HCT116 (cell line): ENCODE results near the gene MRLN. TPM values are rescaled to one million over a fixed set of nuclear protein-coding genes. Genes with fewer than 3 reads are reported as not detected.

Experiments
- ATAC-seq: fragments of 200-7000 bp; cut with Tn5 transposase; 2 replicates; pipeline ENCODE4 v1.9.1; 2020; ENCODE audit warnings: mild to moderate bottlenecking, moderate library complexity
- BruUV-seq: library from RNA; stranded (reverse); fragments of 400-500 nt; replicated peaks from 2 replicates; lab custom pipeline; 2021; lab: Mats Ljungman, UMichigan
- CTCF ChIA-PET: fragments of 300-600 bp; sonication (Branson Sonifier 250); formaldehyde crosslinking; loops from one replicate; lab custom pipeline; 2021; ENCODE audit warnings: antibody characterized with exemption; lab: Charles Lee
- POLR2A ChIA-PET: fragments of 300-600, 350-600 bp; sonication (Branson Sonifier 250); formaldehyde crosslinking; loops from one replicate; lab custom pipeline; 2021; ENCODE audit warnings: antibody characterized with exemption; lab: Charles Lee
- RAD21 ChIA-PET, 2 experiments: fragments of 300-600 bp; sonication (Branson Sonifier 250); formaldehyde crosslinking; loops; one replicate each; lab custom pipeline; 2023; ENCODE audit warnings: low total read pairs in 2 of 2; ENCODE audit not compliant: uncharacterized antibody in 2 of 2, unreplicated experiment in 2 of 2, low non-redundant PET in 1 of 2; lab: Charles Lee
- DNase-seq: peaks from one replicate; pipeline ENCODE4 v3.0.0-alpha.2; 2010; ENCODE audit warnings: low read depth, low spot score
- H2AFZ ChIP-seq: fragments of 200-600 bp; shearing (Covaris generic), sonication (generic); 2 replicates; pipeline ENCODE4 v1.6.1; 2017; ENCODE audit warnings: low read depth, mixed run types, mixed read lengths, antibody characterized with exemption, low read length; ENCODE audit not compliant: poor library complexity, severe bottlenecking
- H3K27ac ChIP-seq: 2 replicates; pipeline ENCODE4 v1.5.1; 2012; ENCODE audit warnings: low read depth, low read length
- H3K27me3 ChIP-seq: fragments of 200-600 bp; sonication (generic); 2 replicates; pipeline ENCODE4 v1.6.1; 2016; ENCODE audit warnings: mixed run types, low read length, mixed read lengths; ENCODE audit not compliant: insufficient read depth
- H3K36me3 ChIP-seq, 2 experiments: fragments of 200-500 bp in 1 of 2; fragments of 200-600 bp in 1 of 2; sonication (Bioruptor generic) in 1 of 2; sonication (generic) in 1 of 2; 2 replicates each; pipeline versions ENCODE4 v1.5.1 to v1.6.1; 2014 to 2016; ENCODE audit warnings: low read length in 2 of 2, inconsistent platforms in 1 of 2, mixed read lengths in 1 of 2, mixed run types in 1 of 2; ENCODE audit not compliant: insufficient read depth in 2 of 2, control insufficient read depth in 1 of 2
- H3K4me1 ChIP-seq, 2 experiments: fragments of 200-600 bp in 1 of 2; sonication (generic) in 1 of 2; 2 replicates each; pipeline versions ENCODE4 v1.5.1 to v1.6.1; 2012 to 2017; ENCODE audit warnings: low read length in 2 of 2, inconsistent platforms in 1 of 2, mild to moderate bottlenecking in 1 of 2, mixed read lengths in 1 of 2, mixed run types in 1 of 2, moderate library complexity in 1 of 2; ENCODE audit not compliant: insufficient read depth in 2 of 2, control insufficient read depth in 1 of 2
- H3K4me2 ChIP-seq: fragments of 200-600 bp; sonication (generic); 2 replicates; pipeline ENCODE4 v1.6.1; 2017; ENCODE audit warnings: mixed run types, low read length, mixed read lengths
- H3K4me3 ChIP-seq, 2 experiments: fragments of 200-600 bp in 1 of 2; sonication (generic) in 1 of 2; replicated peaks in 1 of 2; 2 replicates each; pipeline ENCODE4 v1.5.1; 2011 to 2016; ENCODE audit warnings: low read length in 2 of 2, control low read depth in 1 of 2, low read depth in 1 of 2, mild to moderate bottlenecking in 1 of 2, mixed read lengths in 1 of 2, mixed run types in 1 of 2
- H3K79me2 ChIP-seq: fragments of 200-600 bp; sonication (generic); 2 replicates; pipeline ENCODE4 v1.6.1; 2017; ENCODE audit warnings: mild to moderate bottlenecking, mixed run types, low read length, moderate library complexity, mixed read lengths; ENCODE audit not compliant: insufficient read depth
- H3K9ac ChIP-seq: fragments of 200-600 bp; sonication (generic); 2 replicates; pipeline ENCODE4 v1.6.1; 2016; ENCODE audit warnings: low read length, mixed read lengths
- H3K9me2 ChIP-seq: fragments of 200-600 bp; sonication (generic), shearing (Covaris generic); 2 replicates; pipeline ENCODE4 v1.6.1; 2017; ENCODE audit warnings: mixed run types, mild to moderate bottlenecking, moderate library complexity; ENCODE audit not compliant: insufficient read depth
- H3K9me3 ChIP-seq, 2 experiments: fragments of 200-500 bp in 1 of 2; fragments of 200-600 bp in 1 of 2; sonication (Bioruptor generic) in 1 of 2; sonication (generic) in 1 of 2; 2 replicates each; pipeline ENCODE4 v1.6.1; 2014 to 2017; ENCODE audit warnings: low read length in 2 of 2, mixed read lengths in 2 of 2, inconsistent platforms in 1 of 2, low read depth in 1 of 2, mild to moderate bottlenecking in 1 of 2, mixed run types in 1 of 2, moderate library complexity in 1 of 2; ENCODE audit not compliant: control insufficient read depth in 1 of 2, insufficient read depth in 1 of 2
- H4K20me1 ChIP-seq: fragments of 200-600 bp; sonication (generic), shearing (Covaris generic); 2 replicates; pipeline ENCODE4 v1.6.1; 2017; ENCODE audit warnings: mixed run types, mild to moderate bottlenecking, moderate library complexity; ENCODE audit not compliant: insufficient read depth
- CBX3 ChIP-seq: IDR thresholded peaks from 2 replicates; pipeline ENCODE4 v1.6.1; 2012; ENCODE audit warnings: low read depth
- EGR1 ChIP-seq: IDR thresholded peaks from 2 replicates; pipeline ENCODE4 v1.6.1; 2012; ENCODE audit warnings: low read depth
- ELF1 ChIP-seq: IDR thresholded peaks from 2 replicates; pipeline ENCODE4 v1.6.1; 2012; ENCODE audit warnings: low read depth, borderline replicate concordance
- EZH2 ChIP-seq: fragments of 200-600 bp; sonication (generic); IDR thresholded peaks from 2 replicates; pipeline ENCODE4 v1.6.1; 2017; ENCODE audit warnings: antibody characterized with exemption, mixed run types
- EZH2phosphoT487 ChIP-seq: fragments of 200-600 bp; IDR thresholded peaks from 2 replicates; pipeline ENCODE4 v1.6.1; 2018; ENCODE audit warnings: antibody characterized with exemption, borderline replicate concordance
- FOSL1 ChIP-seq: IDR thresholded peaks from 2 replicates; pipeline ENCODE4 v1.6.1; 2012; ENCODE audit warnings: low read depth
- MAX ChIP-seq: IDR thresholded peaks from 2 replicates; pipeline ENCODE4 v1.6.1; 2012
- POLR2A ChIP-seq: IDR thresholded peaks from 2 replicates; pipeline ENCODE4 v1.7.0; 2011; ENCODE audit warnings: borderline replicate concordance; ENCODE audit not compliant: insufficient read depth, insufficient read length; ENCODE audit errors: extremely low read depth
- POLR2AphosphoS5 ChIP-seq: IDR thresholded peaks from 2 replicates; pipeline ENCODE4 v1.6.1; 2011; ENCODE audit warnings: mild to moderate bottlenecking, low read depth, low read length, moderate library complexity
- RAD21 ChIP-seq: IDR thresholded peaks from 2 replicates; pipeline ENCODE4 v1.6.1; 2012; ENCODE audit warnings: low read depth, mild to moderate bottlenecking
- SIN3A ChIP-seq: IDR thresholded peaks from 2 replicates; pipeline ENCODE4 v1.6.1; 2012; ENCODE audit warnings: low read depth
- SRF ChIP-seq: IDR thresholded peaks from 2 replicates; pipeline ENCODE4 v1.6.1; 2012; ENCODE audit warnings: low read depth
- TCF7L2 ChIP-seq: IDR thresholded peaks from 2 replicates; pipeline ENCODE4 v1.7.0; 2011; ENCODE audit warnings: borderline replicate concordance, inconsistent platforms; ENCODE audit not compliant: insufficient read depth, insufficient read length; ENCODE audit errors: extremely low read depth
- YY1 ChIP-seq: IDR thresholded peaks from 2 replicates; pipeline ENCODE4 v1.6.1; 2011; ENCODE audit warnings: low read length, low read depth, moderate library complexity, mild to moderate bottlenecking; ENCODE audit not compliant: insufficient replicate concordance; ENCODE audit errors: extremely low read depth
- ZFX ChIP-seq: fragments of 450-650 bp; IDR thresholded peaks from 2 replicates; pipeline ENCODE4 v1.6.1; 2017
- ZNF274 ChIP-seq: fragments of 200-500 bp; sonication (Bioruptor generic); IDR thresholded peaks from 2 replicates; pipeline ENCODE4 v1.6.1; 2014; ENCODE audit warnings: mild to moderate bottlenecking, low read depth, low read length, inconsistent platforms
- intact Hi-C: fragments of 100-400 bp; cut with micrococcal nuclease; formaldehyde crosslinking; loops from 2 replicates; pipeline ENCODE4 v1.10.0; 2022
- total RNA-seq: library from RNA; stranded (reverse); gene quantifications from one replicate; pipeline ENCODE4 v1.2.1, GENCODE V29; 2021; ENCODE audit not compliant: unreplicated experiment
- TF ChIP-seq, protein P1 (sequence below), 3 experiments: fragments of 200-600 bp in 1 of 3; sonication (generic) in 1 of 3; IDR thresholded peaks in 2 of 3; conservative IDR thresholded peaks in 1 of 3; 2 replicates each; pipeline ENCODE4 v1.5.1; 2012 to 2017; ENCODE audit warnings: low read depth in 2 of 3, low read length in 2 of 3, antibody characterized with exemption in 1 of 3, borderline replicate concordance in 1 of 3, control low read depth in 1 of 3, mild to moderate bottlenecking in 1 of 3, mixed read lengths in 1 of 3, mixed run types in 1 of 3, moderate library complexity in 1 of 3; ENCODE audit not compliant: insufficient read depth in 1 of 3
- TF ChIP-seq, protein P2 (sequence below): IDR thresholded peaks from 2 replicates; pipeline ENCODE4 v1.6.1; 2012
- TF ChIP-seq, protein P3 (sequence below): IDR thresholded peaks from 2 replicates; pipeline ENCODE4 v1.6.1; 2012; ENCODE audit warnings: low read depth

Gene MRLN
- total RNA-seq, 1 experiment from 2014 or later: not detected

- POLR2A ChIA-PET: no interaction called here
- Histone ChIP-seq H3K9ac (no peak overlapping the region), H3K4me2 (no peak overlapping the region), H3K36me3 (no peaks in the 10 kb centered on the region), H4K20me1 (no peaks in the 10 kb centered on the region), H3K27ac (no peak overlapping the region), H3K79me2 (no peaks in the 10 kb centered on the region), H3K9me3 (no peaks in the 10 kb centered on the region), H2AFZ (no peak overlapping the region), H3K27me3 (no peaks in the 10 kb centered on the region), H3K4me3 (no peak overlapping the region), H3K4me1 (no peaks in the 10 kb centered on the region), H3K9me2 (no peaks in the 10 kb centered on the region)
- no peak for DNase-seq
- TF ChIP-seq, protein P1, sequence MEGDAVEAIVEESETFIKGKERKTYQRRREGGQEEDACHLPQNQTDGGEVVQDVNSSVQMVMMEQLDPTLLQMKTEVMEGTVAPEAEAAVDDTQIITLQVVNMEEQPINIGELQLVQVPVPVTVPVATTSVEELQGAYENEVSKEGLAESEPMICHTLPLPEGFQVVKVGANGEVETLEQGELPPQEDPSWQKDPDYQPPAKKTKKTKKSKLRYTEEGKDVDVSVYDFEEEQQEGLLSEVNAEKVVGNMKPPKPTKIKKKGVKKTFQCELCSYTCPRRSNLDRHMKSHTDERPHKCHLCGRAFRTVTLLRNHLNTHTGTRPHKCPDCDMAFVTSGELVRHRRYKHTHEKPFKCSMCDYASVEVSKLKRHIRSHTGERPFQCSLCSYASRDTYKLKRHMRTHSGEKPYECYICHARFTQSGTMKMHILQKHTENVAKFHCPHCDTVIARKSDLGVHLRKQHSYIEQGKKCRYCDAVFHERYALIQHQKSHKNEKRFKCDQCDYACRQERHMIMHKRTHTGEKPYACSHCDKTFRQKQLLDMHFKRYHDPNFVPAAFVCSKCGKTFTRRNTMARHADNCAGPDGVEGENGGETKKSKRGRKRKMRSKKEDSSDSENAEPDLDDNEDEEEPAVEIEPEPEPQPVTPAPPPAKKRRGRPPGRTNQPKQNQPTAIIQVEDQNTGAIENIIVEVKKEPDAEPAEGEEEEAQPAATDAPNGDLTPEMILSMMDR (IDR thresholded peaks at IDR 0.05 in 2 of 3, conservative IDR thresholded peaks at IDR 0.05 in 1 of 3; ENCODE audit: borderline replicate concordance in 1 of 3, insufficient read depth in 1 of 3, low read depth in 2 of 3, low read length in 2 of 3): no peak
- TF ChIP-seq, protein P2, sequence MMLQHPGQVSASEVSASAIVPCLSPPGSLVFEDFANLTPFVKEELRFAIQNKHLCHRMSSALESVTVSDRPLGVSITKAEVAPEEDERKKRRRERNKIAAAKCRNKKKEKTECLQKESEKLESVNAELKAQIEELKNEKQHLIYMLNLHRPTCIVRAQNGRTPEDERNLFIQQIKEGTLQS: no peak
- no peak for TF ChIP-seq EZH2phosphoT487
- no peak for TF ChIP-seq POLR2AphosphoS5
- TF ChIP-seq TCF7L2: no peak
- no peak for TF ChIP-seq CBX3
- TF ChIP-seq SRF: no peak
- TF ChIP-seq RAD21: no peak
- TF ChIP-seq EGR1: no peak
- TF ChIP-seq FOSL1: no peak
- no peak for TF ChIP-seq YY1
- no peak for TF ChIP-seq MAX
- TF ChIP-seq POLR2A: no peak
- TF ChIP-seq, protein P3, sequence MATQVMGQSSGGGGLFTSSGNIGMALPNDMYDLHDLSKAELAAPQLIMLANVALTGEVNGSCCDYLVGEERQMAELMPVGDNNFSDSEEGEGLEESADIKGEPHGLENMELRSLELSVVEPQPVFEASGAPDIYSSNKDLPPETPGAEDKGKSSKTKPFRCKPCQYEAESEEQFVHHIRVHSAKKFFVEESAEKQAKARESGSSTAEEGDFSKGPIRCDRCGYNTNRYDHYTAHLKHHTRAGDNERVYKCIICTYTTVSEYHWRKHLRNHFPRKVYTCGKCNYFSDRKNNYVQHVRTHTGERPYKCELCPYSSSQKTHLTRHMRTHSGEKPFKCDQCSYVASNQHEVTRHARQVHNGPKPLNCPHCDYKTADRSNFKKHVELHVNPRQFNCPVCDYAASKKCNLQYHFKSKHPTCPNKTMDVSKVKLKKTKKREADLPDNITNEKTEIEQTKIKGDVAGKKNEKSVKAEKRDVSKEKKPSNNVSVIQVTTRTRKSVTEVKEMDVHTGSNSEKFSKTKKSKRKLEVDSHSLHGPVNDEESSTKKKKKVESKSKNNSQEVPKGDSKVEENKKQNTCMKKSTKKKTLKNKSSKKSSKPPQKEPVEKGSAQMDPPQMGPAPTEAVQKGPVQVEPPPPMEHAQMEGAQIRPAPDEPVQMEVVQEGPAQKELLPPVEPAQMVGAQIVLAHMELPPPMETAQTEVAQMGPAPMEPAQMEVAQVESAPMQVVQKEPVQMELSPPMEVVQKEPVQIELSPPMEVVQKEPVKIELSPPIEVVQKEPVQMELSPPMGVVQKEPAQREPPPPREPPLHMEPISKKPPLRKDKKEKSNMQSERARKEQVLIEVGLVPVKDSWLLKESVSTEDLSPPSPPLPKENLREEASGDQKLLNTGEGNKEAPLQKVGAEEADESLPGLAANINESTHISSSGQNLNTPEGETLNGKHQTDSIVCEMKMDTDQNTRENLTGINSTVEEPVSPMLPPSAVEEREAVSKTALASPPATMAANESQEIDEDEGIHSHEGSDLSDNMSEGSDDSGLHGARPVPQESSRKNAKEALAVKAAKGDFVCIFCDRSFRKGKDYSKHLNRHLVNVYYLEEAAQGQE: no peak
- TF ChIP-seq ZFX: no peak
- TF ChIP-seq ZNF274: no peak
- TF ChIP-seq SIN3A: no peak
- TF ChIP-seq EZH2: no peak
- TF ChIP-seq ELF1: no peak
- intact Hi-C loops: no loop called here
- BruUV-seq: no TSS peak
- no peak for ATAC-seq
- RAD21 ChIA-PET: no interaction called here
- CTCF ChIA-PET: no interaction called here
Observed at GRCh38 chr10:59724098-59724938, 28.9 kb downstream of the MRLN start.
